SU-DHL-6 (cell line): ENCODE measurements around the gene WWOX.

Experiments
- CTCF ChIP-seq: fragments of 200-600 bp; sonication (generic); IDR thresholded peaks from one replicate; pipeline ENCODE4 v1.5.1; 2017; ENCODE audit warnings: antibody characterized with exemption, mild to moderate bottlenecking, low read length, moderate library complexity; ENCODE audit not compliant: insufficient read depth, poor library complexity, severe bottlenecking
- EZH2phosphoT487 ChIP-seq: fragments of 200-600 bp; sonication (generic), shearing (Covaris generic); conservative IDR thresholded peaks from 2 replicates; pipeline ENCODE4 v1.6.1; 2018; ENCODE audit warnings: mild to moderate bottlenecking, antibody characterized with exemption, low read length, moderate library complexity, mixed read lengths

- TF ChIP-seq CTCF (no peak), EZH2phosphoT487 (no peak)
These were observed 662.0 kb downstream of the WWOX start for GRCh38 chr16:78761427-78761826.
